ENCODE data around the gene MATR3.

DNA sequence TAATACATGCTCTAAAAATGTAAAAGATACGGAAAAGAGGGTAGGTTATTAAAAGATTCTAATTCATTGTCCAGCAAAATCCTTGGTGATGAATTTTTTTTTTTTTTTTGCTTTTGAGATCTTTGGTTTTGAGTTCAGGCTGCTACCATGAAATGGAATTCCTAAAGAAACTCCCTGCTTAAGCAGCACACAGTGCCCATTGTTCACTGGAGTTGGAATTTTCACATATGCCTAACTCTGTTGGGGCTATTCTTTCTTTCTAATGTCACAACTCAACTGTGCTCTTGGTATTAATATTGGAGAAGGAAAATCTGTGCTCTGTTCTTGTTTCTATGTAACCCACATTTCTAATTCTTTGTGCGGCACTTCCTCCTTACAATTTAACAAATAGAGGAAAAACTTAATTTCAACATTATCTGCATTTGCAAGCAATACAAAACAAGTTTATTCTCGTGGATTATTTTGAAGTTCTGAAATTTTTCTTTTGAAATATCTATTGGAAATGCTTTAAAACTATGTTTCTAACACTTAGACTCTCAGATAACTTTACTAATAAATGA is 21.6 kb downstream of the MATR3 start:
- TF ChIP-seq TAF1 (IDR thresholded peaks at IDR 0.05; ENCODE audit: borderline replicate concordance, low read depth, low read length) (no peak), POLR2A (IDR thresholded peaks at IDR 0.05; ENCODE audit: low read depth, low read length) (no peak)

Data from GM12892 (cell line).